Smooth muscle cell (in vitro differentiated cells): ENCODE measurements around the gene PALB2. TPM values are rescaled to one million over a fixed set of nuclear protein-coding genes. Genes with fewer than 3 reads are reported as not detected.

ENCODE experiments used
- DNase-seq: peaks from one replicate; lab custom pipeline; 2025; ENCODE audit not compliant: unreplicated experiment; lab: John Stamatoyannopoulos, UW
- H2AFZ ChIP-seq: fragments of 200-600 bp; sonication (generic); 2 replicates; pipeline ENCODE4 v1.6.0; 2016; ENCODE audit warnings: antibody characterized with exemption, low read depth, mild to moderate bottlenecking
- H3F3A ChIP-seq: fragments of 200-600 bp; sonication (generic); 2 replicates; pipeline ENCODE4 v1.6.0; 2017; ENCODE audit warnings: antibody characterized with exemption, low read depth
- H3K27ac ChIP-seq: fragments of 200-600 bp; sonication (generic); 2 replicates; pipeline ENCODE4 v1.5.1; 2016; ENCODE audit warnings: low read depth, mild to moderate bottlenecking
- H3K27me3 ChIP-seq: fragments of 200-600 bp; sonication (generic); 2 replicates; pipeline ENCODE4 v1.6.1; 2016; ENCODE audit warnings: low read depth, mild to moderate bottlenecking
- H3K36me3 ChIP-seq: fragments of 200-600 bp; sonication (generic); 2 replicates; pipeline ENCODE4 v1.5.1; 2016; ENCODE audit warnings: low read depth
- H3K4me1 ChIP-seq: fragments of 200-600 bp; sonication (generic); 2 replicates; pipeline ENCODE4 v1.5.1; 2016; ENCODE audit warnings: low read depth
- H3K4me2 ChIP-seq: fragments of 200-600 bp; sonication (generic); 2 replicates; pipeline ENCODE4 v1.6.0; 2016; ENCODE audit warnings: mild to moderate bottlenecking
- H3K4me3 ChIP-seq: fragments of 200-600 bp; sonication (generic); 2 replicates; pipeline ENCODE4 v1.5.1; 2016; ENCODE audit warnings: mild to moderate bottlenecking
- H3K79me2 ChIP-seq: fragments of 200-600 bp; sonication (generic); 2 replicates; pipeline ENCODE4 v1.6.0; 2016; ENCODE audit warnings: low read depth, mild to moderate bottlenecking
- H3K9ac ChIP-seq: fragments of 200-600 bp; sonication (generic); 2 replicates; pipeline ENCODE4 v1.6.0; 2016; ENCODE audit warnings: low read depth
- H3K9me3 ChIP-seq: fragments of 200-600 bp; sonication (generic); replicated peaks from 2 replicates; pipeline ENCODE4 v1.5.1; 2016; ENCODE audit warnings: low read depth
- H4K20me1 ChIP-seq: fragments of 200-600 bp; sonication (generic); 2 replicates; pipeline ENCODE4 v1.6.0; 2016; ENCODE audit warnings: low read depth
- CTCF ChIP-seq: fragments of 200-600 bp; sonication (generic); IDR thresholded peaks from 2 replicates; pipeline ENCODE4 v1.5.1; 2017; ENCODE audit warnings: borderline replicate concordance, mild to moderate bottlenecking, antibody characterized with exemption; ENCODE audit not compliant: insufficient read depth, poor library complexity, severe bottlenecking
- WGBS: methylation state at CpG from one replicate; pipeline ENCODE4 v1.1.7; 2016; ENCODE audit warnings: low lambda C conversion rate; 5-methylcytosine and 5-hydroxymethylcytosine counted together
- polyA plus RNA-seq: library from polyadenylated mRNA; unstranded; fragments of >200 nt; fragmentation: Nextera tagmentation; extraction: Ambion mirVana; gene quantifications from 2 replicates; pipeline ENCODE4 v1.2.1, GENCODE V29; 2016
- total RNA-seq: library from RNA; depleted of rRNA; stranded (reverse); fragments of >200 nt; gene quantifications from 2 replicates; pipeline ENCODE4 v1.2.3, GENCODE V29; 2014

PALB2 gene
- total RNA-seq (3.8 and 4.6 TPM in 2 replicates), polyA plus RNA-seq (4.1 and 5.3 TPM in 2 replicates)

GRCh38 chr16:23640931-23641765, at the start of gene PALB2, which contains the start of gene DCTN5:
PALB2 (minus strand) TSS chr16:23641310; CDS start chr16:23641157, 153 bp downstream.
DCTN5 (plus strand) TSS chr16:23641466; CDS start chr16:23641543, 77 bp downstream.
- Histone ChIP-seq H4K20me1 (no peaks in the 10 kb centered on the region), H3K4me2 (peak within 1 kb of the TSS; percentile 84), H3K9ac (peak within 1 kb of the TSS; percentile 80), H3K79me2 (peaks cover 24% of the 10 kb centered on the region), H3K4me1 (peaks cover 4% of the 10 kb centered on the region), H3K9me3 (no peaks in the 10 kb centered on the region), H3K27ac (peak within 1 kb of the TSS; percentile 51), H3F3A (no peaks in the 10 kb centered on the region), H3K27me3 (no peaks in the 10 kb centered on the region), H3K36me3 (no peaks in the 10 kb centered on the region), H3K4me3 (peak within 1 kb of the TSS; percentile 56), H2AFZ (peak within 1 kb of the TSS; percentile 85)
- WGBS, result 35% methylated on average over 57 of the region's 64 CpGs
- no peak for TF ChIP-seq CTCF
- DNase-seq, result peak; percentile 21

- Histone ChIP-seq H3K4me2 (no peak overlapping the region), H3K9ac (no peak overlapping the region), H4K20me1 (no peaks in the 10 kb centered on the region), H3K27me3 (no peaks in the 10 kb centered on the region), H3K4me3 (no peak overlapping the region), H2AFZ (no peak overlapping the region), H3K9me3 (no peaks in the 10 kb centered on the region), H3K79me2 (no peaks in the 10 kb centered on the region), H3K27ac (no peak overlapping the region), H3F3A (peaks cover 5% of the 10 kb centered on the region), H3K4me1 (peaks cover 3% of the 10 kb centered on the region), H3K36me3 (no peaks in the 10 kb centered on the region)
- 98% methylated on average over 36 of the region's 36 CpGs for WGBS
- TF ChIP-seq CTCF, result no peak
- DNase-seq, result no peak
Measured at GRCh38 chr16:23689442-23690187, 48.5 kb upstream of the PALB2 start.

GRCh38 chr16:23687034-23687808, 46.1 kb upstream of the PALB2 start:
- no peaks in the 10 kb centered on the region for H3F3A ChIP-seq
- TF ChIP-seq CTCF, result no peak
- H3K4me2 ChIP-seq, result no peak overlapping the region
- no peak overlapping the region for H3K27ac ChIP-seq
- no peak overlapping the region for H3K4me3 ChIP-seq
- no peak overlapping the region for H2AFZ ChIP-seq
- H3K9me3 ChIP-seq, result no peaks in the 10 kb centered on the region
- H3K4me1 ChIP-seq, result no peaks in the 10 kb centered on the region
- H3K27me3 ChIP-seq, result no peaks in the 10 kb centered on the region
- H4K20me1 ChIP-seq, result no peaks in the 10 kb centered on the region
- H3K36me3 ChIP-seq, result no peaks in the 10 kb centered on the region
- WGBS, result 94% methylated on average over 16 of the region's 16 CpGs
- H3K9ac ChIP-seq, result no peak overlapping the region
- no peaks in the 10 kb centered on the region for H3K79me2 ChIP-seq
- no peak for DNase-seq
